Activated CD8-positive, alpha-beta memory T cell treated with anti-CD3 and anti-CD28 coated beads, Interleukin-2, amount 50 U/mL, for 4 hours (primary cell): Measurements from ENCODE around the gene DNAJA4.

ENCODE experiments used
- DNase-seq: peaks from one replicate; pipeline ENCODE4 v3.0.0-alpha.2; 2020

DNAJA4 gene

GRCh38 chr15:78317145-78317836 lies 52.9 kb downstream of the DNAJA4 start:
- DNase-seq, result no peak

GRCh38 chr15:78319588-78319987 lies 55.2 kb downstream of the DNAJA4 start:
- DNase-seq, result no peak

- DNase-seq, result no peak
Observed at GRCh38 chr15:78320183-78320582, 55.8 kb downstream of the DNAJA4 start.

GRCh38 chr15:78321041-78321570 lies 56.7 kb downstream of the DNAJA4 start:
- no peak for DNase-seq

GRCh38 chr15:78321786-78322185 lies 57.4 kb downstream of the DNAJA4 start:
- no peak for DNase-seq

GRCh38 chr15:78322243-78322642 lies 57.9 kb downstream of the DNAJA4 start:
- DNase-seq, result no peak

- DNase-seq, result no peak
Observed at GRCh38 chr15:78322724-78323521, 58.6 kb downstream of the DNAJA4 start.

GRCh38 chr15:78323693-78324092 lies 59.3 kb downstream of the DNAJA4 start:
- no peak for DNase-seq

GRCh38 chr15:78324144-78324543 lies 59.8 kb downstream of the DNAJA4 start:
- DNase-seq, result no peak

GRCh38 chr15:78325092-78325843 lies 60.9 kb downstream of the DNAJA4 start:
- DNase-seq, result no peak

- DNase-seq, result no peak
Observed at GRCh38 chr15:78327466-78327865, 63.1 kb downstream of the DNAJA4 start.

GRCh38 chr15:78329625-78330024 lies 65.3 kb downstream of the DNAJA4 start:
- DNase-seq, result no peak
